Fibroblast of lung (primary cell): ENCODE data around the gene GPAM. TPM values are rescaled to one million over a fixed set of nuclear protein-coding genes. Genes with fewer than 3 reads are reported as not detected.

Experiments
- DNase-seq, 2 donors: peaks; one replicate each; pipeline versions ENCODE4 v3.0.0 to v3.0.0-alpha.2; 2010; ENCODE audit warnings: low read depth in 2 of 2
- H2AFZ ChIP-seq: 2 replicates; pipeline ENCODE4 v1.5.1; 2012; ENCODE audit warnings: low read length, control low read depth, inconsistent platforms
- H3K27ac ChIP-seq: 2 replicates; pipeline ENCODE4 v1.5.1; 2011; ENCODE audit warnings: low read length, control low read depth; ENCODE audit not compliant: insufficient read depth
- H3K27me3 ChIP-seq: 2 replicates; pipeline ENCODE4 v1.5.1; 2011; ENCODE audit warnings: mild to moderate bottlenecking, low read length; ENCODE audit not compliant: control insufficient read depth, insufficient read depth
- H3K36me3 ChIP-seq: 2 replicates; pipeline ENCODE4 v1.5.1; 2011; ENCODE audit warnings: low read length; ENCODE audit not compliant: control insufficient read depth, insufficient read depth
- H3K4me1 ChIP-seq: 2 replicates; pipeline ENCODE4 v1.5.1; 2011; ENCODE audit warnings: low read length; ENCODE audit not compliant: control insufficient read depth, insufficient read depth; ENCODE audit errors: extremely low read depth
- H3K4me2 ChIP-seq: 2 replicates; pipeline ENCODE4 v1.5.1; 2011; ENCODE audit warnings: low read length, control low read depth; ENCODE audit not compliant: insufficient read depth; ENCODE audit errors: extremely low read depth
- H3K4me3 ChIP-seq, 4 experiments: fragments of 200-600 bp in 1 of 4; sonication (generic) in 1 of 4; replicated peaks in 1 of 4; 2 replicates each; pipeline ENCODE4 v1.5.1; 2011 to 2016; ENCODE audit warnings: low read length in 4 of 4, low read depth in 3 of 4, mild to moderate bottlenecking in 3 of 4, control low read depth in 2 of 4, inconsistent platforms in 1 of 4, mixed read lengths in 1 of 4; ENCODE audit not compliant: insufficient read depth in 1 of 4; ENCODE audit errors: control extremely low read depth in 1 of 4
- H3K79me2 ChIP-seq: 2 replicates; pipeline ENCODE4 v1.5.1; 2012; ENCODE audit warnings: mild to moderate bottlenecking, low read length, inconsistent platforms; ENCODE audit not compliant: control insufficient read depth, insufficient read depth
- H3K9ac ChIP-seq: 2 replicates; pipeline ENCODE4 v1.5.1; 2011; ENCODE audit warnings: mild to moderate bottlenecking, low read length, control low read depth; ENCODE audit not compliant: insufficient read depth
- H3K9me3 ChIP-seq: 2 replicates; pipeline ENCODE4 v1.5.1; 2012; ENCODE audit warnings: low read depth, low read length; ENCODE audit not compliant: control insufficient read depth, insufficient read depth
- H4K20me1 ChIP-seq: 2 replicates; pipeline ENCODE4 v1.5.1; 2011; ENCODE audit warnings: low read length; ENCODE audit not compliant: control insufficient read depth, insufficient read depth; ENCODE audit errors: extremely low read depth
- EZH2 ChIP-seq: IDR thresholded peaks from 2 replicates; pipeline ENCODE4 v1.5.1; 2012; ENCODE audit warnings: low read length, control low read depth, mild to moderate bottlenecking; ENCODE audit errors: missing control alignments
- polyA plus RNA-seq, 2 donors: library from polyadenylated mRNA; depleted of rRNA in 1 of 2; stranded (reverse) in 1 of 2; unstranded in 1 of 2; fragments of >200 nt; gene quantifications; 2 replicates each; pipeline ENCODE4 v1.2.1, GENCODE V29; 2011 to 2012; ENCODE audit warnings: missing spikeins in 1 of 2
- total RNA-seq: library from RNA; depleted of rRNA; stranded (reverse); fragments of >200 nt; gene quantifications from 2 replicates; pipeline ENCODE4 v1.2.1, GENCODE V29; 2014
- TF ChIP-seq, protein P1 (sequence below), 2 donors: IDR thresholded peaks in 1 of 2; conservative IDR thresholded peaks in 1 of 2; 1 replicate in 1 of 2; 2 replicates in 1 of 2; pipeline ENCODE4 v1.5.1; 2011 to 2012; ENCODE audit warnings: low read length in 2 of 2, control low read depth in 1 of 2, inconsistent platforms in 1 of 2, low read depth in 1 of 2, mild to moderate bottlenecking in 1 of 2

Gene GPAM
- total and polyA plus RNA-seq, 2 donors (not counting 1 experiment from before 2014, with no cell fraction given), result 10.1 to 17.0 TPM

DNA sequence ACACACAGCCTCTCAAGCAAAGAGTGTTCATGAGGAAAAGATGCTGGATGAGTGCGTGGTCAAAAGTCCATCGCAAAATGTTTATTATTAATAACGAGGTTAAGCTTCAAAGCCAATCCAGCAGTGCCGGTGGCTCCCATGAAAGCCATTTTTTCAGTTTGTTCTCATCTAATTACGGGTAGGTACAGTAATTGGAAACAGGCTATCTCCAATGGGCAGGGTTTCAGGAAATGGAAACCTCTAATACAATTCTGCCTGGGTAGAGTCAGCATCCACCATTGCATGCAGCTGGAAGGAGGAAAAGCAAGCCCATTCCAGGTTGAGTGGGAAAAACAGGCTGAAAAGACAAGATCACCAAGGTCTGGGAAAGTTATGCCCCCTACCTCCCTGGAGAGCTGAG, 57.4 kb downstream of the GPAM start:
- no peak for TF ChIP-seq EZH2
- TF ChIP-seq, protein P1, sequence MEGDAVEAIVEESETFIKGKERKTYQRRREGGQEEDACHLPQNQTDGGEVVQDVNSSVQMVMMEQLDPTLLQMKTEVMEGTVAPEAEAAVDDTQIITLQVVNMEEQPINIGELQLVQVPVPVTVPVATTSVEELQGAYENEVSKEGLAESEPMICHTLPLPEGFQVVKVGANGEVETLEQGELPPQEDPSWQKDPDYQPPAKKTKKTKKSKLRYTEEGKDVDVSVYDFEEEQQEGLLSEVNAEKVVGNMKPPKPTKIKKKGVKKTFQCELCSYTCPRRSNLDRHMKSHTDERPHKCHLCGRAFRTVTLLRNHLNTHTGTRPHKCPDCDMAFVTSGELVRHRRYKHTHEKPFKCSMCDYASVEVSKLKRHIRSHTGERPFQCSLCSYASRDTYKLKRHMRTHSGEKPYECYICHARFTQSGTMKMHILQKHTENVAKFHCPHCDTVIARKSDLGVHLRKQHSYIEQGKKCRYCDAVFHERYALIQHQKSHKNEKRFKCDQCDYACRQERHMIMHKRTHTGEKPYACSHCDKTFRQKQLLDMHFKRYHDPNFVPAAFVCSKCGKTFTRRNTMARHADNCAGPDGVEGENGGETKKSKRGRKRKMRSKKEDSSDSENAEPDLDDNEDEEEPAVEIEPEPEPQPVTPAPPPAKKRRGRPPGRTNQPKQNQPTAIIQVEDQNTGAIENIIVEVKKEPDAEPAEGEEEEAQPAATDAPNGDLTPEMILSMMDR (conservative IDR thresholded peaks at IDR 0.05 in 1 of 2, IDR thresholded peaks at IDR 0.05 in 1 of 2; ENCODE audit: low read depth in 1 of 2, low read length in 2 of 2), result no peak
- Histone ChIP-seq H3K4me3 (no peak overlapping the region), H3K4me2 (no peak overlapping the region), H3K27me3 (no peaks in the 10 kb centered on the region), H3K4me1 (no peaks in the 10 kb centered on the region), H3K9me3 (no peaks in the 10 kb centered on the region), H3K36me3 (no peaks in the 10 kb centered on the region), H4K20me1 (no peaks in the 10 kb centered on the region), H3K9ac (no peak overlapping the region), H3K27ac (no peak overlapping the region), H2AFZ (no peak overlapping the region), H3K79me2 (no peaks in the 10 kb centered on the region)
- DNase-seq, result no peak

DNA sequence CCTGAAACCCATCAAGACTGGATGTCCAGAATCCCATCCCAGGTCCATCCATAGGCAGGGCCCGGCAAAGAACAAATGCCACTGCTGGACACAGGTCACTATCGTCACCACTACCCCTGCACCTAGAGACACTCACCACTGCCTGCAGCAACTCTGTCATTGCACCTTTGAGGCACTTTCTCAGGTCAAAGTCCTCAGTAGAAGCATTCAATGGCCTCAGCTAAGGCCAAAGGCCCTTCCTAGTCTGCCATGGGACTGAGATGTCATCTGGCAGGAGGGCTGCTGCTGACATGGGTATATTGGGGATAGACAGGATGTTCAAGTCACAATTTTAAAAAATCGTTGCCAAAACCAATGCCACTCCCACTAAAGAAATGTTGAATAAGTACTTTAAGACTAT, 58.7 kb downstream of the GPAM start:
- Histone ChIP-seq H3K79me2 (no peaks in the 10 kb centered on the region), H3K9ac (no peak overlapping the region), H3K4me1 (no peaks in the 10 kb centered on the region), H3K27me3 (no peaks in the 10 kb centered on the region), H3K27ac (no peak overlapping the region), H3K9me3 (no peaks in the 10 kb centered on the region), H2AFZ (no peak overlapping the region), H3K4me2 (no peak overlapping the region), H4K20me1 (no peaks in the 10 kb centered on the region), H3K4me3 (no peak overlapping the region), H3K36me3 (no peaks in the 10 kb centered on the region)
- TF ChIP-seq, protein P1 (conservative IDR thresholded peaks at IDR 0.05 in 1 of 2, IDR thresholded peaks at IDR 0.05 in 1 of 2; ENCODE audit: low read depth in 1 of 2, low read length in 2 of 2), result no peak
- no peak for TF ChIP-seq EZH2
- no peak for DNase-seq

DNA sequence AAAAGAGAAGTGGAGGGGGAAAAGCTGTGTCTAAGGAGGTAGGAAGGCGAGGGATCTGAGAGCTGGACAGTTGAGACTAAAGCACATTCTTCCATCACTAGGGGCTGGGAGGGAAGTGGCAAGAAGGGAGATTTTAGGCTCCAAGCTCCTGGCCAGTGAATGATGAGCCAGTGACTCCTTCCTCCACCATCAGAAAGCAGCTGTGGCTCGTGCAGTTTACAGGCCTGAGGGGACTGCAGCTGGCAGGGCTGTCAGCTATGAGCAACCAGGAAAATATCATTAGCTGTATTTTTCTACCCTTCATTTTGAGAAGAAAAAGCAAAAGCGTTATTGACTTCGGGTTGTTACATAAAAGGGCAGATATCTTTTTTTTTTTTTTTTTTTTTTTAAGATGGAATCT, 60.7 kb downstream of the GPAM start:
- Histone ChIP-seq H2AFZ (no peak overlapping the region), H3K9ac (no peak overlapping the region), H3K9me3 (no peaks in the 10 kb centered on the region), H3K36me3 (no peaks in the 10 kb centered on the region), H3K4me3 (no peak overlapping the region), H4K20me1 (no peaks in the 10 kb centered on the region), H3K4me2 (no peak overlapping the region), H3K79me2 (no peaks in the 10 kb centered on the region), H3K27ac (no peak overlapping the region), H3K4me1 (no peaks in the 10 kb centered on the region), H3K27me3 (peaks cover 2% of the 10 kb centered on the region)
- DNase-seq, result no peak
- no peak for TF ChIP-seq EZH2
- TF ChIP-seq, protein P1 (conservative IDR thresholded peaks at IDR 0.05 in 1 of 2, IDR thresholded peaks at IDR 0.05 in 1 of 2; ENCODE audit: low read depth in 1 of 2, low read length in 2 of 2), result no peak
